Effector memory CD8-positive, alpha-beta T cell (primary cell): ENCODE measurements around the gene UNC79.

Experiments
- ATAC-seq: fragments of 150-1000 bp; cut with Tn5 transposase; replicated peaks from 2 replicates; pipeline ENCODE4 v1.10.0; 2021; ENCODE audit warnings: mild to moderate bottlenecking, moderate library complexity
- DNase-seq, 3 experiments: peaks; one replicate each; pipeline ENCODE4 v3.0.0; 2021
- H3K27ac Mint-ChIP-seq, 2 donors: one replicate each; pipeline ENCODE4 v1.8.0; 2022; ENCODE audit warnings: mild to moderate bottlenecking in 2 of 2, mixed read lengths in 2 of 2, moderate library complexity in 2 of 2
- H3K27me3 Mint-ChIP-seq, 2 donors: one replicate each; pipeline ENCODE4 v1.8.0; 2022; ENCODE audit warnings: mixed read lengths in 2 of 2
- H3K36me3 Mint-ChIP-seq: one replicate; pipeline ENCODE4 v1.8.0; 2022; ENCODE audit warnings: mild to moderate bottlenecking, moderate library complexity, mixed read lengths; ENCODE audit not compliant: insufficient read depth
- H3K4me1 Mint-ChIP-seq, 2 donors: one replicate each; pipeline ENCODE4 v1.8.0; 2022; ENCODE audit warnings: low read depth in 2 of 2, mixed read lengths in 2 of 2
- H3K4me3 Mint-ChIP-seq, 2 donors: one replicate each; pipeline ENCODE4 v1.8.0; 2022; ENCODE audit warnings: mild to moderate bottlenecking in 2 of 2, mixed read lengths in 2 of 2, moderate library complexity in 2 of 2
- H3K9me3 Mint-ChIP-seq, 2 donors: one replicate each; pipeline ENCODE4 v1.8.0; 2022; ENCODE audit warnings: mixed read lengths in 2 of 2

UNC79 gene

GRCh38 chr14:93727917-93728650, 297.3 kb downstream of the UNC79 start:
- no peaks in the 10 kb centered on the region for H3K9me3 Mint-ChIP-seq
- no peak overlapping the region for H3K4me3 Mint-ChIP-seq
- H3K27me3 Mint-ChIP-seq = peaks cover 13 to 20% of the 10 kb centered on the region in 2 donors
- no peaks in the 10 kb centered on the region for H3K36me3 Mint-ChIP-seq
- DNase-seq = no peak
- H3K27ac Mint-ChIP-seq = no peak overlapping the region
- H3K4me1 Mint-ChIP-seq = no peaks in the 10 kb centered on the region
- no peak for ATAC-seq

GRCh38 chr14:93728651-93729016, 297.9 kb downstream of the UNC79 start:
- no peak for DNase-seq

GRCh38 chr14:93729993-93730392, 299.3 kb downstream of the UNC79 start:
- ATAC-seq (no peak), DNase-seq (no peak)
- Mint-ChIP-seq H3K27me3 (peaks cover 13 to 20% of the 10 kb centered on the region in 2 donors), H3K36me3 (no peaks in the 10 kb centered on the region), H3K27ac (no peak overlapping the region), H3K4me1 (no peaks in the 10 kb centered on the region), H3K4me3 (no peak overlapping the region), H3K9me3 (no peaks in the 10 kb centered on the region)

More at GRCh38 chr14:93728651-93729016, 297.9 kb downstream of the UNC79 start:
- Mint-ChIP-seq H3K36me3 (no peaks in the 10 kb centered on the region), H3K27ac (no peak overlapping the region), H3K27me3 (peaks cover 13 to 20% of the 10 kb centered on the region in 2 donors), H3K4me3 (no peak overlapping the region), H3K4me1 (no peaks in the 10 kb centered on the region), H3K9me3 (no peaks in the 10 kb centered on the region)
- no peak for ATAC-seq

GRCh38 chr14:93731753-93732152, 301.0 kb downstream of the UNC79 start:
- Mint-ChIP-seq H3K4me3 (no peak overlapping the region), H3K4me1 (no peaks in the 10 kb centered on the region), H3K9me3 (no peaks in the 10 kb centered on the region), H3K36me3 (no peaks in the 10 kb centered on the region), H3K27me3 (peaks cover 15 to 24% of the 10 kb centered on the region in 2 donors), H3K27ac (no peak overlapping the region)
- DNase-seq (no peak), ATAC-seq (no peak)

GRCh38 chr14:93732524-93732923, 301.8 kb downstream of the UNC79 start:
- Mint-ChIP-seq H3K9me3 (no peaks in the 10 kb centered on the region), H3K4me1 (no peaks in the 10 kb centered on the region), H3K4me3 (no peak overlapping the region), H3K36me3 (no peaks in the 10 kb centered on the region), H3K27me3 (peaks cover 23 to 31% of the 10 kb centered on the region in 2 donors), H3K27ac (no peak overlapping the region)
- no peak for DNase-seq
- ATAC-seq = no peak

GRCh38 chr14:93733231-93733630, 302.5 kb downstream of the UNC79 start:
- DNase-seq = no peak
- no peaks in the 10 kb centered on the region for H3K9me3 Mint-ChIP-seq
- no peak for ATAC-seq
- H3K36me3 Mint-ChIP-seq = no peaks in the 10 kb centered on the region
- H3K27me3 Mint-ChIP-seq = peaks cover 24 to 38% of the 10 kb centered on the region in 2 donors
- no peak overlapping the region for H3K27ac Mint-ChIP-seq
- H3K4me3 Mint-ChIP-seq = no peak overlapping the region
- no peaks in the 10 kb centered on the region for H3K4me1 Mint-ChIP-seq

- no peaks in the 10 kb centered on the region for H3K4me1 Mint-ChIP-seq
- H3K27ac Mint-ChIP-seq = no peak overlapping the region
- ATAC-seq (no peak), DNase-seq (no peak)
- H3K27me3 Mint-ChIP-seq = peaks cover 26 to 42% of the 10 kb centered on the region in 2 donors
- no peak overlapping the region for H3K4me3 Mint-ChIP-seq
- no peaks in the 10 kb centered on the region for H3K9me3 Mint-ChIP-seq
- H3K36me3 Mint-ChIP-seq = no peaks in the 10 kb centered on the region
Measured at GRCh38 chr14:93733631-93734030, 302.9 kb downstream of the UNC79 start.

GRCh38 chr14:93734086-93734822, 303.5 kb downstream of the UNC79 start:
- H3K4me1 Mint-ChIP-seq = no peaks in the 10 kb centered on the region
- no peaks in the 10 kb centered on the region for H3K36me3 Mint-ChIP-seq
- H3K4me3 Mint-ChIP-seq = no peak overlapping the region
- no peak overlapping the region for H3K27ac Mint-ChIP-seq
- DNase-seq = no peak
- H3K27me3 Mint-ChIP-seq = peaks cover 29 to 43% of the 10 kb centered on the region in 2 donors
- ATAC-seq = no peak
- H3K9me3 Mint-ChIP-seq = no peaks in the 10 kb centered on the region

- H3K27me3 Mint-ChIP-seq = peaks cover 24 to 39% of the 10 kb centered on the region in 2 donors
- no peaks in the 10 kb centered on the region for H3K36me3 Mint-ChIP-seq
- no peak for ATAC-seq
- H3K4me3 Mint-ChIP-seq = no peak overlapping the region
- no peaks in the 10 kb centered on the region for H3K9me3 Mint-ChIP-seq
- H3K27ac Mint-ChIP-seq = no peak overlapping the region
- DNase-seq = no peak
- H3K4me1 Mint-ChIP-seq = no peaks in the 10 kb centered on the region
Measured at GRCh38 chr14:93735206-93735605, 304.5 kb downstream of the UNC79 start.

GRCh38 chr14:93736378-93737014, 305.8 kb downstream of the UNC79 start:
- peaks cover 23 to 38% of the 10 kb centered on the region in 2 donors for H3K27me3 Mint-ChIP-seq
- H3K36me3 Mint-ChIP-seq = no peaks in the 10 kb centered on the region
- no peak overlapping the region for H3K4me3 Mint-ChIP-seq
- DNase-seq (no peak), ATAC-seq (no peak)
- H3K4me1 Mint-ChIP-seq = no peaks in the 10 kb centered on the region
- H3K9me3 Mint-ChIP-seq = no peaks in the 10 kb centered on the region
- H3K27ac Mint-ChIP-seq = no peak overlapping the region

- Mint-ChIP-seq H3K4me3 (no peak overlapping the region), H3K27me3 (peaks cover 23 to 49% of the 10 kb centered on the region in 2 donors), H3K27ac (no peak overlapping the region), H3K9me3 (no peaks in the 10 kb centered on the region), H3K36me3 (no peaks in the 10 kb centered on the region), H3K4me1 (no peaks in the 10 kb centered on the region)
- DNase-seq (no peak), ATAC-seq (no peak)
Measured at GRCh38 chr14:93737634-93738033, 306.9 kb downstream of the UNC79 start.

- no peak overlapping the region for H3K4me3 Mint-ChIP-seq
- peaks cover 22 to 60% of the 10 kb centered on the region in 2 donors for H3K27me3 Mint-ChIP-seq
- no peak overlapping the region for H3K27ac Mint-ChIP-seq
- ATAC-seq (no peak), DNase-seq (no peak)
- H3K9me3 Mint-ChIP-seq = no peaks in the 10 kb centered on the region
- H3K36me3 Mint-ChIP-seq = no peaks in the 10 kb centered on the region
- no peaks in the 10 kb centered on the region for H3K4me1 Mint-ChIP-seq
Measured at GRCh38 chr14:93741556-93742230, 311.0 kb downstream of the UNC79 start.

- ATAC-seq (no peak), DNase-seq (no peak)
- Mint-ChIP-seq H3K9me3 (no peaks in the 10 kb centered on the region), H3K4me3 (no peak overlapping the region), H3K27ac (no peak overlapping the region), H3K27me3 (peaks cover 11 to 52% of the 10 kb centered on the region in 2 donors), H3K36me3 (no peaks in the 10 kb centered on the region), H3K4me1 (no peaks in the 10 kb centered on the region)
Measured at GRCh38 chr14:93742761-93743160, 312.0 kb downstream of the UNC79 start.
